ENCODE data around the gene NLN.

The NLN gene

GRCh38 chr5:65815161-65815560 lies 93.2 kb downstream of the NLN start:
- Histone ChIP-seq H3K27ac (ENCODE audit: insufficient read depth, low read depth, low read length, poor library complexity, severe bottlenecking) (no peak overlapping the region), H3K4me3 (ENCODE audit: insufficient read depth, low read depth, low read length) (no peak overlapping the region), H3K27me3 (ENCODE audit: control insufficient read depth, insufficient read depth, low read length, poor library complexity, severe bottlenecking) (no peaks in the 10 kb centered on the region), H3K36me3 (ENCODE audit: control insufficient read depth, insufficient read depth, low read length) (peaks cover 6% of the 10 kb centered on the region), H3K9me3 (ENCODE audit: control insufficient read depth, low read length) (no peaks in the 10 kb centered on the region), H3K4me1 (ENCODE audit: control insufficient read depth, insufficient read depth, low read length) (peaks cover 7% of the 10 kb centered on the region)
- WGBS, 2 experiments: 97 to 98% methylated on average over 1 of the region's 1 CpG

GRCh38 chr5:65816729-65817128 lies 94.7 kb downstream of the NLN start:
- Histone ChIP-seq H3K4me3 (ENCODE audit: insufficient read depth, low read depth, low read length) (no peak overlapping the region), H3K9me3 (ENCODE audit: control insufficient read depth, low read length) (no peaks in the 10 kb centered on the region), H3K36me3 (ENCODE audit: control insufficient read depth, insufficient read depth, low read length) (peaks cover 5% of the 10 kb centered on the region), H3K4me1 (ENCODE audit: control insufficient read depth, insufficient read depth, low read length) (peaks cover 7% of the 10 kb centered on the region), H3K27me3 (ENCODE audit: control insufficient read depth, insufficient read depth, low read length, poor library complexity, severe bottlenecking) (no peaks in the 10 kb centered on the region), H3K27ac (ENCODE audit: insufficient read depth, low read depth, low read length, poor library complexity, severe bottlenecking) (no peak overlapping the region)
- WGBS, 2 experiments: 100% methylated on average over 2 of the region's 2 CpGs

GRCh38 chr5:65817931-65818330 lies 95.9 kb downstream of the NLN start:
- H3K27ac ChIP-seq (ENCODE audit: insufficient read depth, low read depth, low read length, poor library complexity, severe bottlenecking): no peak overlapping the region
- WGBS, 2 experiments: 80 to 84% methylated on average over 4 of the region's 4 CpGs

GRCh38 chr5:65818592-65818991 lies 96.6 kb downstream of the NLN start:
- no peak overlapping the region for H3K4me3 ChIP-seq (ENCODE audit: insufficient read depth, low read depth, low read length)
- H3K4me1 ChIP-seq (ENCODE audit: control insufficient read depth, insufficient read depth, low read length): peaks cover 7% of the 10 kb centered on the region
- H3K36me3 ChIP-seq (ENCODE audit: control insufficient read depth, insufficient read depth, low read length): no peaks in the 10 kb centered on the region
- H3K27ac ChIP-seq (ENCODE audit: insufficient read depth, low read depth, low read length, poor library complexity, severe bottlenecking): no peak overlapping the region
- no peaks in the 10 kb centered on the region for H3K9me3 ChIP-seq (ENCODE audit: control insufficient read depth, low read length)
- no peaks in the 10 kb centered on the region for H3K27me3 ChIP-seq (ENCODE audit: control insufficient read depth, insufficient read depth, low read length, poor library complexity, severe bottlenecking)
- whole genome bisulfite sequencing, 2 experiments: 73 to 82% methylated on average over 4 of the region's 4 CpGs

More at GRCh38 chr5:65817931-65818330, 95.9 kb downstream of the NLN start:
- no peaks in the 10 kb centered on the region for H3K9me3 ChIP-seq (ENCODE audit: control insufficient read depth, low read length)
- H3K4me1 ChIP-seq (ENCODE audit: control insufficient read depth, insufficient read depth, low read length): peaks cover 7% of the 10 kb centered on the region
- H3K36me3 ChIP-seq (ENCODE audit: control insufficient read depth, insufficient read depth, low read length): no peaks in the 10 kb centered on the region
- H3K27me3 ChIP-seq (ENCODE audit: control insufficient read depth, insufficient read depth, low read length, poor library complexity, severe bottlenecking): no peaks in the 10 kb centered on the region
- H3K4me3 ChIP-seq (ENCODE audit: insufficient read depth, low read depth, low read length): no peak overlapping the region

- 59 to 62% methylated on average over 3 of the region's 3 CpGs for WGBS, 2 experiments
- H3K27ac ChIP-seq (ENCODE audit: insufficient read depth, low read depth, low read length, poor library complexity, severe bottlenecking): no peak overlapping the region
- no peak overlapping the region for H3K4me3 ChIP-seq (ENCODE audit: insufficient read depth, low read depth, low read length)
- H3K9me3 ChIP-seq (ENCODE audit: control insufficient read depth, low read length): no peaks in the 10 kb centered on the region
- H3K36me3 ChIP-seq (ENCODE audit: control insufficient read depth, insufficient read depth, low read length): no peaks in the 10 kb centered on the region
- H3K27me3 ChIP-seq (ENCODE audit: control insufficient read depth, insufficient read depth, low read length, poor library complexity, severe bottlenecking): no peaks in the 10 kb centered on the region
- peaks cover 7% of the 10 kb centered on the region for H3K4me1 ChIP-seq (ENCODE audit: control insufficient read depth, insufficient read depth, low read length)
Measured at GRCh38 chr5:65819215-65819904, 97.4 kb downstream of the NLN start.

- H3K27ac ChIP-seq (ENCODE audit: insufficient read depth, low read depth, low read length, poor library complexity, severe bottlenecking): no peak overlapping the region
- no peaks in the 10 kb centered on the region for H3K36me3 ChIP-seq (ENCODE audit: control insufficient read depth, insufficient read depth, low read length)
- peaks cover 7% of the 10 kb centered on the region for H3K4me1 ChIP-seq (ENCODE audit: control insufficient read depth, insufficient read depth, low read length)
- no peak overlapping the region for H3K4me3 ChIP-seq (ENCODE audit: insufficient read depth, low read depth, low read length)
- H3K9me3 ChIP-seq (ENCODE audit: control insufficient read depth, low read length): no peaks in the 10 kb centered on the region
- no peaks in the 10 kb centered on the region for H3K27me3 ChIP-seq (ENCODE audit: control insufficient read depth, insufficient read depth, low read length, poor library complexity, severe bottlenecking)
Measured at GRCh38 chr5:65819905-65820240, 97.9 kb downstream of the NLN start.

- no peak overlapping the region for H3K27ac ChIP-seq (ENCODE audit: insufficient read depth, low read depth, low read length, poor library complexity, severe bottlenecking)
- H3K4me3 ChIP-seq (ENCODE audit: insufficient read depth, low read depth, low read length): no peak overlapping the region
- H3K9me3 ChIP-seq (ENCODE audit: control insufficient read depth, low read length): no peaks in the 10 kb centered on the region
- no peaks in the 10 kb centered on the region for H3K36me3 ChIP-seq (ENCODE audit: control insufficient read depth, insufficient read depth, low read length)
- no peaks in the 10 kb centered on the region for H3K27me3 ChIP-seq (ENCODE audit: control insufficient read depth, insufficient read depth, low read length, poor library complexity, severe bottlenecking)
- 92 to 98% methylated on average over 1 to 2 of the region's 2 CpGs for WGBS, 2 experiments
- peaks cover 7% of the 10 kb centered on the region for H3K4me1 ChIP-seq (ENCODE audit: control insufficient read depth, insufficient read depth, low read length)
Measured at GRCh38 chr5:65820373-65820772, 98.4 kb downstream of the NLN start.

- Histone ChIP-seq H3K27me3 (ENCODE audit: control insufficient read depth, insufficient read depth, low read length, poor library complexity, severe bottlenecking) (no peaks in the 10 kb centered on the region), H3K4me1 (ENCODE audit: control insufficient read depth, insufficient read depth, low read length) (peaks cover 6% of the 10 kb centered on the region), H3K27ac (ENCODE audit: insufficient read depth, low read depth, low read length, poor library complexity, severe bottlenecking) (no peak overlapping the region), H3K36me3 (ENCODE audit: control insufficient read depth, insufficient read depth, low read length) (no peaks in the 10 kb centered on the region), H3K4me3 (ENCODE audit: insufficient read depth, low read depth, low read length) (no peak overlapping the region), H3K9me3 (ENCODE audit: control insufficient read depth, low read length) (no peaks in the 10 kb centered on the region)
- WGBS, 2 experiments: 92 to 100% methylated on average over 3 to 4 of the region's 4 CpGs
Measured at GRCh38 chr5:65821966-65822365, 100.0 kb downstream of the NLN start.

GRCh38 chr5:65822710-65823109 lies 100.7 kb downstream of the NLN start:
- H3K27ac ChIP-seq (ENCODE audit: insufficient read depth, low read depth, low read length, poor library complexity, severe bottlenecking): no peak overlapping the region
- no peaks in the 10 kb centered on the region for H3K27me3 ChIP-seq (ENCODE audit: control insufficient read depth, insufficient read depth, low read length, poor library complexity, severe bottlenecking)
- H3K9me3 ChIP-seq (ENCODE audit: control insufficient read depth, low read length): no peaks in the 10 kb centered on the region
- H3K4me1 ChIP-seq (ENCODE audit: control insufficient read depth, insufficient read depth, low read length): no peaks in the 10 kb centered on the region
- H3K36me3 ChIP-seq (ENCODE audit: control insufficient read depth, insufficient read depth, low read length): no peaks in the 10 kb centered on the region
- WGBS, 2 experiments: 95 to 96% methylated on average over 6 of the region's 6 CpGs
- no peak overlapping the region for H3K4me3 ChIP-seq (ENCODE audit: insufficient read depth, low read depth, low read length)

- Histone ChIP-seq H3K27ac (ENCODE audit: insufficient read depth, low read depth, low read length, poor library complexity, severe bottlenecking) (no peak overlapping the region), H3K4me1 (ENCODE audit: control insufficient read depth, insufficient read depth, low read length) (no peaks in the 10 kb centered on the region), H3K36me3 (ENCODE audit: control insufficient read depth, insufficient read depth, low read length) (no peaks in the 10 kb centered on the region), H3K27me3 (ENCODE audit: control insufficient read depth, insufficient read depth, low read length, poor library complexity, severe bottlenecking) (no peaks in the 10 kb centered on the region), H3K4me3 (ENCODE audit: insufficient read depth, low read depth, low read length) (no peak overlapping the region), H3K9me3 (ENCODE audit: control insufficient read depth, low read length) (no peaks in the 10 kb centered on the region)
- WGBS, 2 experiments: 82 to 96% methylated on average over 2 of the region's 2 CpGs
Measured at GRCh38 chr5:65823204-65823603, 101.2 kb downstream of the NLN start.

All from ectodermal cell (in vitro differentiated cells).